ENCODE data around the gene FAM107B. TPM values are rescaled to one million over a fixed set of nuclear protein-coding genes. Genes with fewer than 3 reads are reported as not detected.

Gene FAM107B
- total RNA-seq, 1 experiment from 2014 or later: 24.5 TPM

DNA sequence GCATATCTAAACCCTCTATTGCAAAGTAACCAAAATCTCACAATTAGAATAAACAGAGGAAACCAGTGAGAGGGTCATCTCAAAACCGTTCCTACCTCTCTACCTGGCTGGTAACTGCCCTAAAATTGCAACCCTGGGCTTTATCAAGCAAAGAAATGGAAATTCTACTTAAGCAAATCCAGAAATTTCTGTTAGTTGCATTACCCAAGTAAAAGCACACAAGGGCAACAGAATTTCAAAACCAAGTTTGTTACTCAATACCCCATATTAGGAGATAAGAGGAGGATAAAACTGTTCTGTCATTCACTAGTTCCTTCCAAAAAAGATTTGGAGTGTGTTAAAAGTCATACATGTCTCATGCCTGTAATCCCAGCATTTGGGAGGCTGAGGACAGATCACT lies 195.3 kb downstream of the FAM107B start:
- Mint-ChIP-seq H3K4me1 (peaks cover 37 to 51% of the 10 kb centered on the region in 2 experiments), H3K9me3 (no peaks in the 10 kb centered on the region), H3K36me3 (ENCODE audit: insufficient read depth in 1 of 3, low read depth in 3 of 3) (peaks cover 0 to 4% (median 2%) of the 10 kb centered on the region in 3 experiments; a peak in 4 of 7 replicates), H3K27ac (peak overlapping the region in 1 of 3 experiments; percentile 18; a peak in 3 of 7 replicates), H3K27me3 (ENCODE audit: low read depth) (no peaks in the 10 kb centered on the region), H3K4me3 (no peak overlapping the region)
- TF ChIP-seq, protein P1, sequence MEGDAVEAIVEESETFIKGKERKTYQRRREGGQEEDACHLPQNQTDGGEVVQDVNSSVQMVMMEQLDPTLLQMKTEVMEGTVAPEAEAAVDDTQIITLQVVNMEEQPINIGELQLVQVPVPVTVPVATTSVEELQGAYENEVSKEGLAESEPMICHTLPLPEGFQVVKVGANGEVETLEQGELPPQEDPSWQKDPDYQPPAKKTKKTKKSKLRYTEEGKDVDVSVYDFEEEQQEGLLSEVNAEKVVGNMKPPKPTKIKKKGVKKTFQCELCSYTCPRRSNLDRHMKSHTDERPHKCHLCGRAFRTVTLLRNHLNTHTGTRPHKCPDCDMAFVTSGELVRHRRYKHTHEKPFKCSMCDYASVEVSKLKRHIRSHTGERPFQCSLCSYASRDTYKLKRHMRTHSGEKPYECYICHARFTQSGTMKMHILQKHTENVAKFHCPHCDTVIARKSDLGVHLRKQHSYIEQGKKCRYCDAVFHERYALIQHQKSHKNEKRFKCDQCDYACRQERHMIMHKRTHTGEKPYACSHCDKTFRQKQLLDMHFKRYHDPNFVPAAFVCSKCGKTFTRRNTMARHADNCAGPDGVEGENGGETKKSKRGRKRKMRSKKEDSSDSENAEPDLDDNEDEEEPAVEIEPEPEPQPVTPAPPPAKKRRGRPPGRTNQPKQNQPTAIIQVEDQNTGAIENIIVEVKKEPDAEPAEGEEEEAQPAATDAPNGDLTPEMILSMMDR (conservative IDR thresholded peaks at IDR 0.05): no peak
- Histone ChIP-seq H3K9ac (ENCODE audit: extremely low read depth, insufficient read length, low read length) (no peak overlapping the region), H4K5ac (ENCODE audit: insufficient read length, low read depth, low read length) (no peak overlapping the region), H3K79me1 (ENCODE audit: insufficient read depth, low read depth, low read length, poor library complexity, severe bottlenecking) (peaks cover 3% of the 10 kb centered on the region), H3K14ac (ENCODE audit: insufficient read depth, low read length) (no peak overlapping the region), H2AK5ac (ENCODE audit: insufficient read length, low read length) (no peak overlapping the region), H2BK120ac (ENCODE audit: low read depth, low read length, poor library complexity, severe bottlenecking) (no peak overlapping the region), H3K56ac (ENCODE audit: insufficient read length, low read depth, low read length) (no peak overlapping the region), H3K9me3 (ENCODE audit: control insufficient read depth, low read depth, low read length) (no peaks in the 10 kb centered on the region), H3K23ac (ENCODE audit: insufficient read length, low read depth, low read length) (no peak overlapping the region), H3K4me1 (ENCODE audit: insufficient read depth, low read length) (peaks cover 5% of the 10 kb centered on the region; the same call in 1 of the 2 replicates), H2BK15ac (ENCODE audit: low read depth, low read length) (no peak overlapping the region), H3K27me3 (ENCODE audit: insufficient read depth, low read length) (no peaks in the 10 kb centered on the region), H4K91ac (ENCODE audit: insufficient read length, low read depth, low read length) (no peak overlapping the region), H3T11ph (ENCODE audit: low read length) (no peak overlapping the region), H4K20me1 (ENCODE audit: control insufficient read depth, insufficient read depth, insufficient read length) (no peaks in the 10 kb centered on the region), H2BK5ac (ENCODE audit: insufficient read length, low read length) (no peak overlapping the region), H3K18ac (ENCODE audit: insufficient read length, low read depth, low read length) (no peak overlapping the region), H3K27ac (ENCODE audit: insufficient read length, low read depth, low read length) (no peak overlapping the region), H3K23me2 (ENCODE audit: insufficient read length, low read depth, low read length, poor library complexity, severe bottlenecking) (no peaks in the 10 kb centered on the region), H3K79me2 (ENCODE audit: insufficient read depth, low read length) (peaks cover 7% of the 10 kb centered on the region; the same call in 1 of the 2 replicates), H3K4ac (ENCODE audit: low read depth, low read length) (no peak overlapping the region), H2BK12ac (ENCODE audit: insufficient read length, low read depth, low read length) (no peak overlapping the region), H4K8ac (replicated peaks; ENCODE audit: insufficient read length, low read depth, low read length) (no peak overlapping the region), H2BK20ac (ENCODE audit: low read depth, low read length, poor library complexity, severe bottlenecking) (no peak overlapping the region), H2AFZ (ENCODE audit: low read length) (no peak overlapping the region), H3K4me2 (ENCODE audit: insufficient read depth, insufficient read length, low read length) (no peak overlapping the region)
- no CpG with 5 or more reads among the region's 1 CpG for WGBS (ENCODE audit: extremely low coverage, insufficient read length, low lambda C conversion rate)
- DNase-seq: no peak

Data from H9 (cell line).